ENCODE data around the gene GUSB. TPM values are rescaled to one million over a fixed set of nuclear protein-coding genes. Genes with fewer than 3 reads are reported as not detected.

GUSB gene
- total RNA-seq, 1 experiment from 2014 or later: 65.6 TPM

GRCh38 chr7:65988084-65988483, 6.1 kb upstream of the GUSB start:
- no peaks in the 10 kb centered on the region for H3K36me3 ChIP-seq (ENCODE audit: insufficient read depth, low read length, poor library complexity, severe bottlenecking)
- no peaks in the 10 kb centered on the region for H3K9me3 ChIP-seq (ENCODE audit: low read depth, low read length, poor library complexity, severe bottlenecking)
- no peak for DNase-seq (ENCODE audit: low spot score)
- intact Hi-C loops (cut with micrococcal nuclease; ENCODE audit: unreplicated experiment): no loop called here
- no peaks in the 10 kb centered on the region for H3K4me1 ChIP-seq (ENCODE audit: insufficient read depth, low read length, poor library complexity, severe bottlenecking)
- TF ChIP-seq EZH2 (IDR thresholded peaks at IDR 0.05; ENCODE audit: borderline replicate concordance, low read depth, low read length, poor library complexity, severe bottlenecking): no peak
- no peak for TF ChIP-seq CTCF (conservative IDR thresholded peaks at IDR 0.05; ENCODE audit: low read depth, low read length)
- CTCF ChIA-PET: no interaction called here
- no TSS peak for BruUV-seq (replicated peaks)
- no peak overlapping the region for H3K4me3 ChIP-seq (ENCODE audit: low read depth, low read length, poor library complexity, severe bottlenecking)
- no peak overlapping the region for H3K27ac ChIP-seq (ENCODE audit: low read depth, low read length, poor library complexity, severe bottlenecking)
- POLR2A ChIA-PET (ENCODE audit: low non-redundant PET): no interaction called here
- no peaks in the 10 kb centered on the region for H3K27me3 ChIP-seq (replicated peaks; ENCODE audit: insufficient read depth, low read depth, low read length, poor library complexity)

GRCh38 chr7:65983965-65984658, 2.1 kb upstream of the GUSB start:
- no TSS peak for BruUV-seq (replicated peaks)
- intact Hi-C loops (cut with micrococcal nuclease; ENCODE audit: unreplicated experiment): no loop called here
- Histone ChIP-seq H3K4me3 (ENCODE audit: low read depth, low read length, poor library complexity, severe bottlenecking) (no peak overlapping the region), H3K9me3 (ENCODE audit: low read depth, low read length, poor library complexity, severe bottlenecking) (no peaks in the 10 kb centered on the region), H3K27me3 (replicated peaks; ENCODE audit: insufficient read depth, low read depth, low read length, poor library complexity) (no peaks in the 10 kb centered on the region), H3K4me1 (ENCODE audit: insufficient read depth, low read length, poor library complexity, severe bottlenecking) (peaks cover 4% of the 10 kb centered on the region), H3K36me3 (ENCODE audit: insufficient read depth, low read length, poor library complexity, severe bottlenecking) (peaks cover 10% of the 10 kb centered on the region), H3K27ac (ENCODE audit: low read depth, low read length, poor library complexity, severe bottlenecking) (no peak overlapping the region)
- CTCF ChIA-PET: no interaction called here
- TF ChIP-seq EZH2 (IDR thresholded peaks at IDR 0.05; ENCODE audit: borderline replicate concordance, low read depth, low read length, poor library complexity, severe bottlenecking) (no peak), CTCF (conservative IDR thresholded peaks at IDR 0.05; ENCODE audit: low read depth, low read length) (no peak)
- POLR2A ChIA-PET (ENCODE audit: low non-redundant PET): no interaction called here
- no peak for DNase-seq (ENCODE audit: low spot score)

- peak overlapping the region; percentile 70 for H3K4me3 ChIP-seq (ENCODE audit: low read depth, low read length, poor library complexity, severe bottlenecking)
- POLR2A ChIA-PET (ENCODE audit: low non-redundant PET): no interaction called here
- H3K27ac ChIP-seq (ENCODE audit: low read depth, low read length, poor library complexity, severe bottlenecking): peak overlapping the region; percentile 89
- no peaks in the 10 kb centered on the region for H3K9me3 ChIP-seq (ENCODE audit: low read depth, low read length, poor library complexity, severe bottlenecking)
- peaks cover 4% of the 10 kb centered on the region for H3K4me1 ChIP-seq (ENCODE audit: insufficient read depth, low read length, poor library complexity, severe bottlenecking)
- intact Hi-C loops (cut with micrococcal nuclease; ENCODE audit: unreplicated experiment): no loop called here
- peaks cover 19% of the 10 kb centered on the region for H3K36me3 ChIP-seq (ENCODE audit: insufficient read depth, low read length, poor library complexity, severe bottlenecking)
- BruUV-seq (replicated peaks): no TSS peak
- DNase-seq (ENCODE audit: low spot score): no peak
- TF ChIP-seq CTCF (conservative IDR thresholded peaks at IDR 0.05; ENCODE audit: low read depth, low read length): no peak
- TF ChIP-seq EZH2 (IDR thresholded peaks at IDR 0.05; ENCODE audit: borderline replicate concordance, low read depth, low read length, poor library complexity, severe bottlenecking): no peak
- CTCF ChIA-PET: no interaction called here
- H3K27me3 ChIP-seq (replicated peaks; ENCODE audit: insufficient read depth, low read depth, low read length, poor library complexity): no peaks in the 10 kb centered on the region
Observed at GRCh38 chr7:65980478-65981250, 1.3 kb downstream of the GUSB start.

Data from A673 (cell line).